HepG2 (cell line): Measurements from ENCODE around the gene CERS6. TPM values are rescaled to one million over a fixed set of nuclear protein-coding genes. Genes with fewer than 3 reads are reported as not detected.

Experiments
- ATAC-seq: fragments of 200-7000 bp; cut with Tn5 transposase; 3 replicates; pipeline ENCODE4 v1.9.1; 2020; ENCODE audit warnings: mild to moderate bottlenecking, moderate library complexity
- BruUV-seq: library from RNA; stranded (reverse); fragments of 400-500 nt; replicated peaks from 2 replicates; lab custom pipeline; 2021; lab: Mats Ljungman, UMichigan
- CTCF ChIA-PET: fragments of 300-600 bp; formaldehyde crosslinking; extraction: SDS; loops from one replicate; lab custom pipeline; 2021; ENCODE audit warnings: low total read pairs, inconsistent platforms, low intra/inter-chr PET ratio; lab: Yijun Ruan, JAX
- POLR2A ChIA-PET: fragments of 350-600 bp; sonication (Branson Sonifier 250); formaldehyde crosslinking; loops from one replicate; lab custom pipeline; 2020; ENCODE audit warnings: antibody characterized with exemption, inconsistent platforms; lab: Yijun Ruan, JAX
- DNase-seq: peaks from one replicate; pipeline ENCODE4 v3.0.0-alpha.2; 2015; ENCODE audit warnings: low spot score
- FAIRE-seq: peaks from 3 replicates; lab custom pipeline; 2011; peaks lifted over from hg19 to GRCh38; lab: Jason Lieb, UNC
- H2AFZ ChIP-seq: one replicate; pipeline ENCODE4 v1.6.1; 2011; ENCODE audit warnings: low read length, inconsistent platforms
- H3K27ac ChIP-seq: fragments of 300-600 bp; 3 replicates; pipeline ENCODE4 v1.8.0; 2011; ENCODE audit warnings: mixed run types, mild to moderate bottlenecking, mixed read lengths, low read length, inconsistent platforms; ENCODE audit not compliant: insufficient read depth; ENCODE audit errors: extremely low read length
- H3K27me3 ChIP-seq, 2 experiments: fragments of 200-600 bp in 1 of 2; 2 replicates in 1 of 2; 3 replicates in 1 of 2; pipeline versions ENCODE4 v1.6.0 to v1.8.0; 2011; ENCODE audit warnings: low read length in 2 of 2, mild to moderate bottlenecking in 2 of 2, moderate library complexity in 2 of 2, inconsistent platforms in 1 of 2; ENCODE audit not compliant: insufficient read depth in 2 of 2, control insufficient read depth in 1 of 2
- H3K36me3 ChIP-seq, 2 experiments: fragments of 200-600 bp in 1 of 2; replicated peaks in 1 of 2; 2 replicates in 1 of 2; 3 replicates in 1 of 2; pipeline versions ENCODE4 v1.5.1 to v1.8.0; 2011; ENCODE audit warnings: low read length in 2 of 2, inconsistent platforms in 1 of 2; ENCODE audit not compliant: insufficient read depth in 2 of 2, control insufficient read depth in 1 of 2
- H3K4me1 ChIP-seq: 2 replicates; pipeline ENCODE4 v1.5.1; 2012; ENCODE audit warnings: low read length, inconsistent platforms; ENCODE audit not compliant: insufficient read depth
- H3K4me2 ChIP-seq: 2 replicates; pipeline ENCODE4 v1.6.0; 2011; ENCODE audit warnings: low read depth, low read length, inconsistent platforms
- H3K4me3 ChIP-seq, 3 experiments: fragments of 200-600 bp in 1 of 3; sonication (generic), shearing (Covaris generic) in 1 of 3; replicated peaks in 1 of 3; 2 replicates each; pipeline ENCODE4 v1.5.1; 2011 to 2016; ENCODE audit warnings: low read length in 3 of 3, inconsistent platforms in 2 of 3, low read depth in 2 of 3, mild to moderate bottlenecking in 2 of 3, control low read depth in 1 of 3, mixed read lengths in 1 of 3; ENCODE audit not compliant: insufficient read depth in 1 of 3
- H3K79me2 ChIP-seq: one replicate; pipeline ENCODE4 v1.6.1; 2011; ENCODE audit warnings: low read length, inconsistent platforms; ENCODE audit not compliant: insufficient read depth
- H3K9ac ChIP-seq: 2 replicates; pipeline ENCODE4 v1.6.0; 2011; ENCODE audit warnings: mild to moderate bottlenecking, low read depth, low read length, inconsistent platforms; ENCODE audit not compliant: insufficient read depth
- H3K9me3 ChIP-seq: 2 replicates; pipeline ENCODE4 v1.5.1; 2012; ENCODE audit warnings: mild to moderate bottlenecking, low read length
- H4K20me1 ChIP-seq: 2 replicates; pipeline ENCODE4 v1.6.0; 2011; ENCODE audit warnings: inconsistent platforms, mild to moderate bottlenecking, low read length, moderate library complexity; ENCODE audit not compliant: insufficient read depth
- CBFB ChIP-seq: sonication (generic); formaldehyde crosslinking; IDR thresholded peaks from 2 replicates; pipeline ENCODE4 v1.4.0; 2020; ENCODE audit warnings: missing genetic modification reagents
- HHEX ChIP-seq: IDR thresholded peaks from 2 replicates; pipeline ENCODE4 v1.6.1; 2016; ENCODE audit warnings: control low read depth
- ISX ChIP-seq: sonication (generic); formaldehyde crosslinking; conservative IDR thresholded peaks from 2 replicates; pipeline ENCODE4 v1.5.0; 2020; ENCODE audit warnings: missing genetic modification reagents
- NFE2L2 ChIP-seq: fragments of 150-350 bp; IDR thresholded peaks from 2 replicates; pipeline ENCODE4 v1.6.1; 2014; ENCODE audit warnings: low read length
- SALL1 ChIP-seq: sonication (generic); formaldehyde crosslinking; IDR thresholded peaks from 2 replicates; pipeline ENCODE4 v1.8.0; 2022; ENCODE audit warnings: mild to moderate bottlenecking, missing genetic modification reagents
- ZMYM4 ChIP-seq: sonication (generic); formaldehyde crosslinking; IDR thresholded peaks from 2 replicates; pipeline ENCODE4 v1.8.1; 2023; ENCODE audit warnings: mild to moderate bottlenecking, missing genetic modification reagents
- ZNF205 ChIP-seq: IDR thresholded peaks from 2 replicates; pipeline ENCODE4 v1.6.1; 2018; ENCODE audit warnings: missing biosample characterization, missing genetic modification reagents
- ZNF296 ChIP-seq: sonication (generic); formaldehyde crosslinking; conservative IDR thresholded peaks from 2 replicates; pipeline ENCODE4 v1.5.0; 2020; ENCODE audit warnings: mild to moderate bottlenecking, missing genetic modification reagents
- ZNF598 ChIP-seq: sonication (generic); formaldehyde crosslinking; IDR thresholded peaks from 2 replicates; pipeline ENCODE4 v1.5.1; 2020; ENCODE audit warnings: mild to moderate bottlenecking, missing genetic modification reagents, borderline replicate concordance
- WGBS: methylation state at CpG from one replicate; pipeline ENCODE4 v1.1.6; 2017; ENCODE audit warnings: low lambda C conversion rate; 5-methylcytosine and 5-hydroxymethylcytosine counted together
- in situ Hi-C: cut with HindIII; loops from 2 replicates; pipeline ENCODE4 v1.10.0; 2017; ENCODE audit warnings: low pct_unique_long_range_greater_than_20kb; ENCODE audit not compliant: extremely low pct_ligation_motif_present
- intact Hi-C: fragments of 100-400 bp; cut with micrococcal nuclease; formaldehyde crosslinking; loops from one replicate; pipeline ENCODE4 v1.10.0; 2022; ENCODE audit not compliant: unreplicated experiment
- polyA plus RNA-seq, 8 experiments: library from polyadenylated mRNA; depleted of rRNA in 3 of 8; stranded (reverse) in 7 of 8; unstranded in 1 of 8; fragments of >200 nt; fragmentation: Illumina TruSeq in 4 of 8; extraction: Trizol in 4 of 8; gene quantifications; 2 replicates each; pipeline versions ENCODE4 v1.2.1 to v1.2.3, GENCODE V29; 2011 to 2016; ENCODE audit warnings: low read depth in 4 of 8, missing spikeins in 1 of 8, mixed read lengths in 1 of 8; ENCODE audit not compliant: insufficient read depth in 1 of 8
- total RNA-seq, 5 experiments: library from RNA; depleted of rRNA; stranded (reverse); fragments of >200 nt; fragmentation: Illumina TruSeq; extraction: Trizol; gene quantifications; 2 replicates each; pipeline ENCODE4 v1.2.3, GENCODE V29; 2016; ENCODE audit warnings: low read depth in 1 of 5
- TF ChIP-seq, protein P1 (sequence below): sonication (generic); formaldehyde crosslinking; conservative IDR thresholded peaks from 2 replicates; pipeline ENCODE4 v1.8.0; 2022; ENCODE audit warnings: low read depth, missing genetic modification reagents
- TF ChIP-seq, protein P2 (sequence below): sonication (generic); formaldehyde crosslinking; IDR thresholded peaks from 2 replicates; pipeline ENCODE4 v1.4.0; 2020; ENCODE audit warnings: mild to moderate bottlenecking, missing genetic modification reagents
- TF ChIP-seq, protein P3 (sequence below): sonication (generic); formaldehyde crosslinking; IDR thresholded peaks from 2 replicates; pipeline ENCODE4 v1.4.0; 2020; ENCODE audit warnings: missing genetic modification reagents
- TF ChIP-seq, protein P4 (sequence below): sonication (generic); formaldehyde crosslinking; IDR thresholded peaks from 2 replicates; pipeline ENCODE4 v1.5.0; 2020; ENCODE audit warnings: mild to moderate bottlenecking, missing genetic modification reagents, moderate library complexity

CERS6 gene
- total and polyA plus RNA-seq, 2 of the 13 experiments (the other 11 are each of a cell fraction or from before 2014, with no cell fraction given), result 10.1 to 20.3 TPM

- DNase-seq, result no peak
- TF ChIP-seq, protein P1, sequence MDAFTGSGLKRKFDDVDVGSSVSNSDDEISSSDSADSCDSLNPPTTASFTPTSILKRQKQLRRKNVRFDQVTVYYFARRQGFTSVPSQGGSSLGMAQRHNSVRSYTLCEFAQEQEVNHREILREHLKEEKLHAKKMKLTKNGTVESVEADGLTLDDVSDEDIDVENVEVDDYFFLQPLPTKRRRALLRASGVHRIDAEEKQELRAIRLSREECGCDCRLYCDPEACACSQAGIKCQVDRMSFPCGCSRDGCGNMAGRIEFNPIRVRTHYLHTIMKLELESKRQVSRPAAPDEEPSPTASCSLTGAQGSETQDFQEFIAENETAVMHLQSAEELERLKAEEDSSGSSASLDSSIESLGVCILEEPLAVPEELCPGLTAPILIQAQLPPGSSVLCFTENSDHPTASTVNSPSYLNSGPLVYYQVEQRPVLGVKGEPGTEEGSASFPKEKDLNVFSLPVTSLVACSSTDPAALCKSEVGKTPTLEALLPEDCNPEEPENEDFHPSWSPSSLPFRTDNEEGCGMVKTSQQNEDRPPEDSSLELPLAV (CRISPR knock-in tag), result no peak
- no peak for TF ChIP-seq SALL1 (CRISPR knock-in tag)
- TF ChIP-seq ISX, result no peak
- TF ChIP-seq ZMYM4, result peak; percentile 47; the same call in 1 of the 2 replicates
- no peak for TF ChIP-seq ZNF296 (CRISPR knock-in tag)
- TF ChIP-seq CBFB, result no peak
- no peak for TF ChIP-seq HHEX
- TF ChIP-seq, protein P2, sequence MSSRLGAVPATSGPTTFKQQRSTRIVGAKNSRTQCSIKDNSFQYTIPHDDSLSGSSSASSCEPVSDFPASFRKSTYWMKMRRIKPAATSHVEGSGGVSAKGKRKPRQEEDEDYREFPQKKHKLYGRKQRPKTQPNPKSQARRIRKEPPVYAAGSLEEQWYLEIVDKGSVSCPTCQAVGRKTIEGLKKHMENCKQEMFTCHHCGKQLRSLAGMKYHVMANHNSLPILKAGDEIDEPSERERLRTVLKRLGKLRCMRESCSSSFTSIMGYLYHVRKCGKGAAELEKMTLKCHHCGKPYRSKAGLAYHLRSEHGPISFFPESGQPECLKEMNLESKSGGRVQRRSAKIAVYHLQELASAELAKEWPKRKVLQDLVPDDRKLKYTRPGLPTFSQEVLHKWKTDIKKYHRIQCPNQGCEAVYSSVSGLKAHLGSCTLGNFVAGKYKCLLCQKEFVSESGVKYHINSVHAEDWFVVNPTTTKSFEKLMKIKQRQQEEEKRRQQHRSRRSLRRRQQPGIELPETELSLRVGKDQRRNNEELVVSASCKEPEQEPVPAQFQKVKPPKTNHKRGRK, result no peak
- TF ChIP-seq NFE2L2, result no peak
- TF ChIP-seq, protein P3, sequence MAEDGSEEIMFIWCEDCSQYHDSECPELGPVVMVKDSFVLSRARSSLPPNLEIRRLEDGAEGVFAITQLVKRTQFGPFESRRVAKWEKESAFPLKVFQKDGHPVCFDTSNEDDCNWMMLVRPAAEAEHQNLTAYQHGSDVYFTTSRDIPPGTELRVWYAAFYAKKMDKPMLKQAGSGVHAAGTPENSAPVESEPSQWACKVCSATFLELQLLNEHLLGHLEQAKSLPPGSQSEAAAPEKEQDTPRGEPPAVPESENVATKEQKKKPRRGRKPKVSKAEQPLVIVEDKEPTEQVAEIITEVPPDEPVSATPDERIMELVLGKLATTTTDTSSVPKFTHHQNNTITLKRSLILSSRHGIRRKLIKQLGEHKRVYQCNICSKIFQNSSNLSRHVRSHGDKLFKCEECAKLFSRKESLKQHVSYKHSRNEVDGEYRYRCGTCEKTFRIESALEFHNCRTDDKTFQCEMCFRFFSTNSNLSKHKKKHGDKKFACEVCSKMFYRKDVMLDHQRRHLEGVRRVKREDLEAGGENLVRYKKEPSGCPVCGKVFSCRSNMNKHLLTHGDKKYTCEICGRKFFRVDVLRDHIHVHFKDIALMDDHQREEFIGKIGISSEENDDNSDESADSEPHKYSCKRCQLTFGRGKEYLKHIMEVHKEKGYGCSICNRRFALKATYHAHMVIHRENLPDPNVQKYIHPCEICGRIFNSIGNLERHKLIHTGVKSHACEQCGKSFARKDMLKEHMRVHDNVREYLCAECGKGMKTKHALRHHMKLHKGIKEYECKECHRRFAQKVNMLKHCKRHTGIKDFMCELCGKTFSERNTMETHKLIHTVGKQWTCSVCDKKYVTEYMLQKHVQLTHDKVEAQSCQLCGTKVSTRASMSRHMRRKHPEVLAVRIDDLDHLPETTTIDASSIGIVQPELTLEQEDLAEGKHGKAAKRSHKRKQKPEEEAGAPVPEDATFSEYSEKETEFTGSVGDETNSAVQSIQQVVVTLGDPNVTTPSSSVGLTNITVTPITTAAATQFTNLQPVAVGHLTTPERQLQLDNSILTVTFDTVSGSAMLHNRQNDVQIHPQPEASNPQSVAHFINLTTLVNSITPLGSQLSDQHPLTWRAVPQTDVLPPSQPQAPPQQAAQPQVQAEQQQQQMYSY (CRISPR knock-in tag), result no peak
- TF ChIP-seq, protein P4, sequence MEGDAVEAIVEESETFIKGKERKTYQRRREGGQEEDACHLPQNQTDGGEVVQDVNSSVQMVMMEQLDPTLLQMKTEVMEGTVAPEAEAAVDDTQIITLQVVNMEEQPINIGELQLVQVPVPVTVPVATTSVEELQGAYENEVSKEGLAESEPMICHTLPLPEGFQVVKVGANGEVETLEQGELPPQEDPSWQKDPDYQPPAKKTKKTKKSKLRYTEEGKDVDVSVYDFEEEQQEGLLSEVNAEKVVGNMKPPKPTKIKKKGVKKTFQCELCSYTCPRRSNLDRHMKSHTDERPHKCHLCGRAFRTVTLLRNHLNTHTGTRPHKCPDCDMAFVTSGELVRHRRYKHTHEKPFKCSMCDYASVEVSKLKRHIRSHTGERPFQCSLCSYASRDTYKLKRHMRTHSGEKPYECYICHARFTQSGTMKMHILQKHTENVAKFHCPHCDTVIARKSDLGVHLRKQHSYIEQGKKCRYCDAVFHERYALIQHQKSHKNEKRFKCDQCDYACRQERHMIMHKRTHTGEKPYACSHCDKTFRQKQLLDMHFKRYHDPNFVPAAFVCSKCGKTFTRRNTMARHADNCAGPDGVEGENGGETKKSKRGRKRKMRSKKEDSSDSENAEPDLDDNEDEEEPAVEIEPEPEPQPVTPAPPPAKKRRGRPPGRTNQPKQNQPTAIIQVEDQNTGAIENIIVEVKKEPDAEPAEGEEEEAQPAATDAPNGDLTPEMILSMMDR (CRISPR knock-in tag), result peak; percentile 48
- TF ChIP-seq ZNF205 (CRISPR knock-in tag), result no peak
- no peak for TF ChIP-seq ZNF598
These were observed 158.3 kb downstream of the CERS6 start for GRCh38 chr2:168614172-168615018.

More at GRCh38 chr2:168614172-168615018, 158.3 kb downstream of the CERS6 start:
- H3K9me3 ChIP-seq, result no peaks in the 10 kb centered on the region
- intact Hi-C loops (loop anchor here (1.0 kb wide), 1 partner anchor 267 kb away; no protein-coding TSS in a partner anchor), in situ Hi-C loops (no loop called here)
- H3K9ac ChIP-seq, result no peak overlapping the region
- no peak for FAIRE-seq
- H3K4me2 ChIP-seq, result no peak overlapping the region
- BruUV-seq, result no TSS peak
- H3K36me3 ChIP-seq, result no peaks in the 10 kb centered on the region
- peaks cover 4% of the 10 kb centered on the region for H3K4me1 ChIP-seq
- no peak overlapping the region for H2AFZ ChIP-seq
- no peaks in the 10 kb centered on the region for H3K79me2 ChIP-seq
- no peak overlapping the region for H3K4me3 ChIP-seq
- peak; percentile 59 for ATAC-seq
- H3K27me3 ChIP-seq, result no peaks in the 10 kb centered on the region
- ChIA-PET CTCF (interaction anchor here (1.1 kb wide), 1 partner anchor 267 kb away, joined by 4 read pairs; no protein-coding TSS in a partner anchor), POLR2A (interaction anchor here (0.6 kb wide), 1 partner anchor 125 kb away, joined by 3 read pairs; no protein-coding TSS in a partner anchor)
- H3K27ac ChIP-seq, result no peak overlapping the region
- H4K20me1 ChIP-seq, result no peaks in the 10 kb centered on the region; the same call in 1 of the 2 replicates
- 63% methylated on average over 3 of the region's 3 CpGs for WGBS
